C4-2B (cell line): Measurements from ENCODE around the gene B9D1.

Source experiments
- H3K27ac ChIP-seq: fragments of 450-650 bp; 2 replicates; pipeline ENCODE4 v1.5.1; 2017
- ZFX ChIP-seq: fragments of 450-650 bp; IDR thresholded peaks from 2 replicates; pipeline ENCODE4 v1.6.1; 2017
- TF ChIP-seq, protein P1 (sequence below): fragments of 450-650 bp; conservative IDR thresholded peaks from 2 replicates; pipeline ENCODE4 v1.5.1; 2017; ENCODE audit warnings: mild to moderate bottlenecking

B9D1 gene

DNA sequence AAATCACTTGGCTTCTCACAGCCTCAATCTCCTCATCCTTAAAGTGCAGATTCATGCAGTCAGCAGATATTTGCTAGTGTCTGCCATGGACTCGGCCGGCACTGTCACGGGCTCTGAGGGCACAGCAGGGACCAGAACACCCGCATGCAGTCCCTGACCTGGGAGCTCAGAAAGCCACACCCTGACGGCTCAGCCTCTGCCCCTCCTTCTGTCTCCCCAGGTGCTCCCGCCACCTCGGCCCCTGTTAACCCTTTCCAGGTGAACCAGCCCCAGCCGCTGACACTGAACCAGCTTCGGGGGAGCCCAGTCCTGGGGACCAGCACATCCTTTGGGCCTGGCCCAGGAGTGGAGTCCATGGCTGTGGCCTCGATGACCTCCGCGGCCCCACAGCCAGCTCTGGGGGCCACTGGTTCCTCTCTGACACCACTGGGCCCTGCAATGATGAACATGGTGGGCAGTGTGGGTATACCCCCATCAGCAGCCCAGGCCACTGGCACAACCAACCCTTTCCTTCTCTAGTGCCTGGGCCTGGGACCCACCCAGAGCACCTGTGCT, 28.7 kb downstream of the B9D1 start:
- no peak for TF ChIP-seq ZFX
- TF ChIP-seq, protein P1, sequence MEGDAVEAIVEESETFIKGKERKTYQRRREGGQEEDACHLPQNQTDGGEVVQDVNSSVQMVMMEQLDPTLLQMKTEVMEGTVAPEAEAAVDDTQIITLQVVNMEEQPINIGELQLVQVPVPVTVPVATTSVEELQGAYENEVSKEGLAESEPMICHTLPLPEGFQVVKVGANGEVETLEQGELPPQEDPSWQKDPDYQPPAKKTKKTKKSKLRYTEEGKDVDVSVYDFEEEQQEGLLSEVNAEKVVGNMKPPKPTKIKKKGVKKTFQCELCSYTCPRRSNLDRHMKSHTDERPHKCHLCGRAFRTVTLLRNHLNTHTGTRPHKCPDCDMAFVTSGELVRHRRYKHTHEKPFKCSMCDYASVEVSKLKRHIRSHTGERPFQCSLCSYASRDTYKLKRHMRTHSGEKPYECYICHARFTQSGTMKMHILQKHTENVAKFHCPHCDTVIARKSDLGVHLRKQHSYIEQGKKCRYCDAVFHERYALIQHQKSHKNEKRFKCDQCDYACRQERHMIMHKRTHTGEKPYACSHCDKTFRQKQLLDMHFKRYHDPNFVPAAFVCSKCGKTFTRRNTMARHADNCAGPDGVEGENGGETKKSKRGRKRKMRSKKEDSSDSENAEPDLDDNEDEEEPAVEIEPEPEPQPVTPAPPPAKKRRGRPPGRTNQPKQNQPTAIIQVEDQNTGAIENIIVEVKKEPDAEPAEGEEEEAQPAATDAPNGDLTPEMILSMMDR: no peak
- H3K27ac ChIP-seq: no peak overlapping the region

DNA sequence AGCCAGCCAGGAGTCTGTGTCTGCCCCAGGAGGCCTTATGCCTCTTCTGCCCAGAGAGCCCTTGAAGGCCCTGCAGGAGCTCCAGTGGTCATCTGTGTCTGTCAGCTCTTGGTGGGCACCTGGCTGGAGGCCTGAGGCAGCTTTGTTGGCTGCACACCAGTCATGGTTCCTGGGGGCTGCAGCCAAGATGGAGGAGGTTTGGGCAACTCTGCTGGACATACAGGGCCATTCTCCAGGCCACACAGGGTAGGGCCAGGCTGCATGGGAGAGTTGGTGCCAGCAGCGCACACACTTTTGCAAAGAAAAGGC, 29.4 kb downstream of the B9D1 start:
- no peak overlapping the region for H3K27ac ChIP-seq
- TF ChIP-seq ZFX: no peak
- TF ChIP-seq, protein P1: no peak

DNA sequence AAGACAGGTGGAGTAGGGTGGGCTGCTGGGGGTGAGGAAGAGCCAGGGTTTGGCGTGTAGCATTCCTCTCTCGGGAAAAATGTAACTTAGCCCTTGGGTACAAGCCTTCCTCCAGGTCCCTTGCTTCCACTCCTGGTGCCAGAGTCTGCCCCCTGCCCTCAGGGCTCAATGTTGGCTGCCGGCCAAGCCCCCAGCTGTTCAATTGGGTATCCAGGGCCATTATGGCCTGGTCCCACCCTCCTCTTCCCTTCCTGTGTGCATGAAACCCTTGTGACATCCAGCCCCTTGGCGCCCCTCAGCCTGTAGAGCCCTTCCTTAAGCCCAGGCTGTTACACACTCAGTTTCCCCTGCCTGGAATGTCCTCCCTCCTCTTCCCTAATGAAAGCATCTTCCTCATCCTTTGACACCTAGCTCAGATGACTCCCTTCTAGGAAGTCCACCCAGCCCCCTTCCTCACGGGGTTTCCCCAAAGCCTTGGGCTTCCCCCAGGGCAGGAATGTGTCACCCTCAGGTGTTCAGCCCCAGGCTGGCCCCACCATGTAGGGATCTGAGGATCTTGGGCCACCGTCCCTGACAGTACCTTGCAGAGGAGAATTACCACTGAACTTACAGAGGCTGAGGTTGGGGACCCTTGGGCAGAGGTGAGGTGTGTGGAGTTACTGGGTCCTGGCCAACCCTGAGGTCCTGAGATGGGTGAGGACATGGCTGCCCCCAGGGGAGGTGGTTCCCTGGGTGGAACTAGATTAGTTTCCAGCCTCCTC, 30.0 kb downstream of the B9D1 start:
- TF ChIP-seq, protein P1: no peak
- no peak for TF ChIP-seq ZFX
- no peak overlapping the region for H3K27ac ChIP-seq

DNA sequence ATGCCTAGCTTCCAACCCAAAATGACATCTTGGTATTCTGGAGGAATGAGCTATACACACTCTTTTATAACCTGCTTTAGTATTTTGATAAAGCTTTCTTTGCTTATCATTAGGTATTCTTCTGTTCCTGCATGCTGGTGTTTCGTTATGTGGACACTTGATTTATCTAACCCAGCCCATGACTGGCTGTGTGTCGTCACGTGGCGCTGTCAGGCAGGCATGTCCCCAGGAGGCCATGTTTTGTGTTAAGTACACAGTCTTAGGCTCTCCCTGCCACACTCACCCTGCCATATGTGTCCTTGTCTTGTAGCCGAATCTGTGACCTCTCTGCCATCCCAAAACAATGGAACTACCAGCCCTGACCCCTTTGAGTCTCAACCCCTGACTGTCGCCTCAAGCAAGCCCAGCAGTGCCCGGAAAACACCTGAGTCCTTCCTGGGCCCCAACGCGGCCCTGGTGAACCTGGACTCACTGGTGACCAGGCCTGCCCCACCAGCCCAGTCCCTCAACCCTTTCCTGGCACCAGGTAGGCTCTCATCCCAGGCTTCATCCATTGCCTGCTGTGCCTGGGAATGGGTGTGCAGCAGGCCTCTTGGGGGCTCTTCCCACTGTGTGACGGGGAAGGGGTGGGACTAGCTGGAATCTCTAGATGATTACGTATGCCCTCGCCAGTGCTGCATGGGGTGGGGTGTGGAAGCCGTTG, 30.8 kb downstream of the B9D1 start:
- no peak overlapping the region for H3K27ac ChIP-seq
- TF ChIP-seq ZFX: no peak
- TF ChIP-seq, protein P1: no peak

DNA sequence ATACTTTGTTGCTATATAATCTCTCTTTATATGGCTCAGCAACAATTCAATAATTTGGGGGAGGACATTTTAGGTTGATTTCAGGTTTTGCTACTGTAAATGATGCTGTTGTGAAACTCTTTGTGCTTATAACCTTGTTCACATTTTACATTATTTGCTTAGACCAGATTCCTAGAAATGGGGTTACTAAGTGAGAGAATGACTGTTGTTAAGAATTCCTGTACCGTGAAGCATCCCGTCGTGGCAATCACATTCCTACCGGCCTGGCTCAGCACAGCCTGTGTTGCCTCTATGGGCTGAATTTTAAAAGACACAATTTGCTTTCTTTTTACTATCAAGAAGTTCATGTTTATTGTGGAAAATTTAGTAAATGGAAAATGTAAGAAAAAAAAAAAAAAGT, 31.4 kb downstream of the B9D1 start:
- H3K27ac ChIP-seq: no peak overlapping the region
- no peak for TF ChIP-seq ZFX
- TF ChIP-seq, protein P1: no peak

DNA sequence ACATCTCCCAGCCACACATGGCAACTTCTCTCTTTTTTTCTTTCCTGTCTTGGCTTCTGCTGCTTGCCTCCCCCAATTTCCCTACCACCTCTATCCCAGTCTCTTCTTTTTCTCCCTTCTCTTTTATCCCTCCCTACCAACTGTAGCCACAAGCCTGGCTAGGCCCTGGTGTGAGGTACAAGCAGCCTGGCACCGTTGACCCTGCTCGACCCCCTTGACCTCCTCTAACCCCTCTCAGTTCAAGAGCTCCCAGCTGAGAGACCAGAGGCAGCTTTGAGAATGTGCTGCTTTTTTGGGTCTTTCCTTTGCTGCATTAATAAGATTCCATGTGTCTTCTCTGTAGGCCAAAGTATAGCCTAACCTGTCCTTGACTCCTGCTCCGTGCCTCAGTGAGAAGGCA, 32.3 kb downstream of the B9D1 start:
- H3K27ac ChIP-seq: no peak overlapping the region
- TF ChIP-seq ZFX: no peak
- TF ChIP-seq, protein P1: no peak

DNA sequence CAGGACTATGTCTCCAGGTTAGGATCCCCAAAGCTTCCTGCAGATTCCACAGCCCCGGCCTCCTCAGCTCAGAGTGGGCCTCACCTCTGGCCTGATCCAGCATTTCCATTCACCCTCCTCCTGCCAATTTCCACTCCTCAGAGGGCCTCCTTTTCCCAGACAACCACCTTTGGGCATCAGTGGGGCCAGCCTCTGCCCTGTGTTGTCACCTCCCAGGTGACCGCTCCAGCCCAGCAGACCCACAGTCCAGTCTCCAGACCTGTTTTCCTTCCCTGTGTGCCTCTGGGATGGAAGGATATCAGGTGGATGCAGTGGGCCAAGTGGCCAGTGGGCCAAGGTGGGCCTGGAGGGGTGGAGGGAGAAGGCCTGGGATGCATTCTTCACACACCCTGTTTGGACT, 32.7 kb downstream of the B9D1 start:
- H3K27ac ChIP-seq: no peak overlapping the region
- TF ChIP-seq, protein P1: no peak
- no peak for TF ChIP-seq ZFX
